Suprapubic skin (tissue), 4 donors: ENCODE results near the gene EVA1A. TPM values are rescaled to one million over a fixed set of nuclear protein-coding genes. Genes with fewer than 3 reads are reported as not detected.

Experiments used
- DNase-seq, 2 donors: peaks; one replicate each; pipeline ENCODE4 v3.0.0-alpha.2; 2019; ENCODE audit warnings: low spot score in 2 of 2
- H3K27ac ChIP-seq: fragments of 200-600 bp; sonication (generic); one replicate; pipeline ENCODE4 v1.5.1; 2019
- H3K27me3 ChIP-seq: fragments of 200-600 bp; sonication (generic); one replicate; pipeline ENCODE4 v1.5.1; 2019
- H3K36me3 ChIP-seq: fragments of 200-600 bp; sonication (generic); one replicate; pipeline ENCODE4 v1.5.1; 2019
- H3K4me1 ChIP-seq: fragments of 200-600 bp; sonication (generic); one replicate; pipeline ENCODE4 v1.5.1; 2019
- H3K4me3 ChIP-seq: fragments of 200-600 bp; sonication (generic); one replicate; pipeline ENCODE4 v1.5.1; 2019; ENCODE audit warnings: mild to moderate bottlenecking
- H3K9me3 ChIP-seq: fragments of 200-600 bp; sonication (generic); one replicate; pipeline ENCODE4 v1.5.1; 2019
- CTCF ChIP-seq, 2 donors: fragments of 200-600 bp in 1 of 2; fragments of 450-650 bp in 1 of 2; sonication (generic) in 1 of 2; IDR thresholded peaks; one replicate each; pipeline ENCODE4 v1.5.1; 2016 to 2019; ENCODE audit warnings: antibody characterized with exemption in 2 of 2, mild to moderate bottlenecking in 1 of 2, moderate library complexity in 1 of 2
- EP300 ChIP-seq: sonication (generic); formaldehyde crosslinking; IDR thresholded peaks from one replicate; pipeline ENCODE4 v1.6.1; 2017; ENCODE audit warnings: antibody characterized with exemption
- POLR2A ChIP-seq, 2 donors: fragments of 450-650 bp; IDR thresholded peaks; one replicate each; pipeline ENCODE4 v1.6.1; 2017; ENCODE audit warnings: antibody characterized with exemption in 2 of 2, mild to moderate bottlenecking in 2 of 2, moderate library complexity in 2 of 2
- POLR2AphosphoS5 ChIP-seq, 3 donors: sonication (generic); formaldehyde crosslinking; IDR thresholded peaks; one replicate each; pipeline ENCODE4 v1.6.1; 2017; ENCODE audit warnings: antibody characterized with exemption in 3 of 3
- WGBS: methylation state at CpG from one replicate; pipeline ENCODE4 v1.1.5; 2018; 5-methylcytosine and 5-hydroxymethylcytosine counted together
- total RNA-seq, 4 donors: library from RNA; depleted of rRNA; stranded (reverse); fragments of >200 nt; gene quantifications; one replicate each; pipeline ENCODE4 v1.1.0, GENCODE V29; 2016

Gene EVA1A
- total RNA-seq, 4 donors from 2014 or later: 5.7 to 11.4 (median 7.9) TPM

GRCh38 chr2:75540994-75541393 lies 19.7 kb downstream of the EVA1A start:
- DNase-seq: no peak

DNA sequence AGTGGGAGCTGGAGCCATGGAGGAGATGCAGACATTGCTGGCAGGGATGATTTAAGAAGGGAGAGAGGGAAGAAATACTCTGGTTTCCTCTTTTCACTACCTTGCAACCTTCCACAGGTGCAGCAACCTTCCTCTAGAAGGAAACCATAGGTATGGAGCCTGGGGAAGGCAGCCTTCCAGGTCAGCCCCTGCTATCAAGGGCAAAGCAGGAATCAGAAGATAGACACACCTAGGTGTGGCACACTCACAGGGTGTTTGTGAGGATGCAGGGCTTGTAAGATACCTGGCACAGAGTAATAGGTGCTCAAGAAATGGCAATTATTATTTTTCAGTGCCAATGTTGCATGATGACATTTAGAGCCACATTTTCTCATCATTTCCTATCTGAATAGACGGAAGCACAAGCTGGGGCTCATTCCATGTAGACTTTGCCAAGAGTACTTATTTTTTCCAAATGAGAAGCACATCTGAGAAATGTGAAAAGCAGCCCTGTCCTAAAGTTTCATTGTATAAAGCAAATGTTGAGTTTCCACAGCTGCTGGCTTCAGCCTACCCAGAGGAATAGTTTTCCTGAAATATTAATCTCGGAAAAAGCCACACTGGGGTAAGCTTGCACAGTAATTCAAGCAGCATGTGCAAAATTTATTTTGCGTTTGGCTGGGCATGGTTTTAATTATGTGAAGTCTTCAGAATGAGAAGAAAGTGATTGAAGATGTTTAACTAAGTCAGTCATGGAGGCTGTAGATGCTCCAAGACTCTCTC lies 20.6 kb downstream of the EVA1A start:
- no peak for TF ChIP-seq POLR2A (IDR thresholded peaks at IDR 0.05)
- TF ChIP-seq CTCF (IDR thresholded peaks at IDR 0.05): no peak
- no peak for TF ChIP-seq EP300
- no peak for TF ChIP-seq POLR2AphosphoS5 (IDR thresholded peaks at IDR 0.05)
- H3K27ac ChIP-seq: no peak overlapping the region
- H3K4me3 ChIP-seq: no peak overlapping the region
- DNase-seq: no peak
- H3K9me3 ChIP-seq: no peaks in the 10 kb centered on the region
- H3K4me1 ChIP-seq: no peaks in the 10 kb centered on the region
- 53% methylated on average over 3 of the region's 3 CpGs for WGBS
- H3K27me3 ChIP-seq: no peaks in the 10 kb centered on the region
- no peaks in the 10 kb centered on the region for H3K36me3 ChIP-seq

More at GRCh38 chr2:75540994-75541393, 19.7 kb downstream of the EVA1A start:
- Histone ChIP-seq H3K4me1 (no peaks in the 10 kb centered on the region), H3K36me3 (no peaks in the 10 kb centered on the region), H3K4me3 (no peak overlapping the region), H3K9me3 (no peaks in the 10 kb centered on the region), H3K27me3 (no peaks in the 10 kb centered on the region), H3K27ac (no peak overlapping the region)
- WGBS: 92% methylated on average over 4 of the region's 4 CpGs
- TF ChIP-seq POLR2A (IDR thresholded peaks at IDR 0.05): no peak
- no peak for TF ChIP-seq EP300
- no peak for TF ChIP-seq CTCF (IDR thresholded peaks at IDR 0.05)
- no peak for TF ChIP-seq POLR2AphosphoS5 (IDR thresholded peaks at IDR 0.05)

GRCh38 chr2:75538521-75539490 lies 21.9 kb downstream of the EVA1A start:
- no peaks in the 10 kb centered on the region for H3K36me3 ChIP-seq
- no peaks in the 10 kb centered on the region for H3K9me3 ChIP-seq
- H3K4me3 ChIP-seq: no peak overlapping the region
- WGBS: 74% methylated on average over 6 of the region's 6 CpGs
- no peak overlapping the region for H3K27ac ChIP-seq
- no peaks in the 10 kb centered on the region for H3K27me3 ChIP-seq
- H3K4me1 ChIP-seq: no peaks in the 10 kb centered on the region
- DNase-seq: no peak
- TF ChIP-seq EP300: no peak

DNA sequence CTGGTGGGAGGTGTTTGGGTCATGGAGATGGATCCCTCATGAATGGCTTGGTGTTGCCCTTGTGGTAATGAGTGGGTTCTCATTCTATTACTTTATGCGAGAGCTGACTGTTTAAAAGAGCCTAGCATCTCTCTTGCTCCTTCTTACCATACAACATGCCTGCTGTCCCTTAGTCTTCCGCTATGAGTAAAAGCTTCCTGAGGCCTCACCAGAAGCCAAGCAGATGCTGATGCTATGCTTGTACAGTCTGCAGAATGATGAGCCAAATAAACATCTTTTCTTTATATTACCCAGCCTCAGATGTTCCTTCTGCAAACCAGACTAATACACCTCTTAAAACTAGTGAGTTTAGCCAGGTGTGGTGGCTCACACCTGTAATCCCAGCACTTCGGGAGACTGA lies 23.1 kb downstream of the EVA1A start:
- no peaks in the 10 kb centered on the region for H3K36me3 ChIP-seq
- 90% methylated on average over 3 of the region's 3 CpGs for WGBS
- H3K9me3 ChIP-seq: no peaks in the 10 kb centered on the region
- H3K4me1 ChIP-seq: no peaks in the 10 kb centered on the region
- H3K4me3 ChIP-seq: no peak overlapping the region
- H3K27me3 ChIP-seq: no peaks in the 10 kb centered on the region
- no peak for DNase-seq
- H3K27ac ChIP-seq: no peak overlapping the region
- TF ChIP-seq POLR2A (IDR thresholded peaks at IDR 0.05): no peak
- TF ChIP-seq POLR2AphosphoS5 (IDR thresholded peaks at IDR 0.05): no peak
- no peak for TF ChIP-seq CTCF (IDR thresholded peaks at IDR 0.05)
- no peak for TF ChIP-seq EP300

DNA sequence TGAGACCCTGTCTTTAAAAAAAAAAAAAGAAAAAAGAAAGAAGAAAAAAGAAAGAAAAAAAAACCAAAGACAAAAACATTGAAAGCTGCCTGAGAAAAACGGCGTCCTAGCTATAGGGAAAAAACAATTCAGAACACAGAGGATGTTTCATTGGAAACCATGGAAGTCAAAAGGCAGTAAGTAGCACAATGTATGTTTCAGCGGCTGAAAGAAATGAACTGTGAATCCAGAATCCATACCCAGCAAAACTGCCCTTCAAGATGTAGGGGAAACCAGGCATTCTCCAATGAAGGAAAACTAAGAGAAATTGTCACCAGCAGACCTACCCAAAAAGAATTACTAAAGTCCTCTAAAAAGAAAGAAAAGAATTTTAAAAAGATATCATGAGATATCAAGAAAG lies 27.6 kb downstream of the EVA1A start:
- Histone ChIP-seq H3K4me3 (no peak overlapping the region), H3K36me3 (no peaks in the 10 kb centered on the region), H3K9me3 (no peaks in the 10 kb centered on the region), H3K27ac (no peak overlapping the region), H3K27me3 (no peaks in the 10 kb centered on the region), H3K4me1 (no peaks in the 10 kb centered on the region)
- TF ChIP-seq EP300: no peak
- no peak for TF ChIP-seq CTCF (IDR thresholded peaks at IDR 0.05)
- WGBS: 83% methylated on average over 3 of the region's 3 CpGs
- no peak for DNase-seq
